ENCODE data around the gene CREM. TPM values are rescaled to one million over a fixed set of nuclear protein-coding genes. Genes with fewer than 3 reads are reported as not detected.

The CREM gene
- polyA plus RNA-seq, 3 donors, result 11.4 to 12.4 (median 12.1) TPM

DNA sequence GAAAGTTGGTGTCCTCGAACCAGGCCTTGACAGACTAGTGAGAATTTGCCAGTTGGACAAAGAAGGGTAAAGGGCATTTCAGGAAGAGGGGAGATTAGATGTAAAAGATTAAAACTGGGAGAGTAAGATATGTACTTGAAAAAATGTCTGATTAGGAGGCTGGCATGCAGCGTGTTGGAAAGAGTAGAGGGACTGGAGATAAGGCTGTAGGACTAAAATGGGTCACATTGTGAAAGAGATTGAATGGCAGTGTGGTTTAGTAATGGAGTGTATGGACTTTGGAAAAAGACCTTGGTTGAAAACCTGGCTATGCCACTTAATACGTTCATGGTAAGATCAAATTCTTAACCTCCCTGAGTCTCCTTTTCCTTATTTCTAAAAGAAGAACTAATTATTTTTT is 14.1 kb downstream of the CREM start:
- H2AFZ ChIP-seq (ENCODE audit: insufficient read depth, low read depth, low read length, poor library complexity, severe bottlenecking), result no peak overlapping the region
- H4K20me1 ChIP-seq (ENCODE audit: insufficient read depth, low read length), result no peaks in the 10 kb centered on the region
- H3K4me1 ChIP-seq (ENCODE audit: control insufficient read depth in 1 of 2, insufficient read depth in 2 of 2, low read length in 2 of 2), result peaks cover 5 to 8% of the 10 kb centered on the region in 2 donors
- TF ChIP-seq CTCF (IDR thresholded peaks at IDR 0.05), result no peak
- intact Hi-C loops (cut with micrococcal nuclease), result no loop called here
- 81% methylated on average over 2 of the region's 3 CpGs for WGBS (ENCODE audit: insufficient coverage)
- H3K9ac ChIP-seq (ENCODE audit: insufficient read depth, low read length, poor library complexity, severe bottlenecking), result no peak overlapping the region
- H3K27me3 ChIP-seq (ENCODE audit: control insufficient read depth in 2 of 2, insufficient read depth in 2 of 2, low read length in 2 of 2), result no peaks in the 10 kb centered on the region
- no peaks in the 10 kb centered on the region for H3K36me3 Mint-ChIP-seq
- no peak overlapping the region for H3K27ac ChIP-seq (ENCODE audit: low read depth in 1 of 2, low read length in 2 of 2)
- H3K9me3 ChIP-seq (replicated peaks in 1 of 2; ENCODE audit: control insufficient read depth in 1 of 2, insufficient read depth in 1 of 2, low read length in 2 of 2), result no peaks in the 10 kb centered on the region
- H3K36me3 ChIP-seq (replicated peaks in 1 of 2; ENCODE audit: control insufficient read depth in 1 of 2, insufficient read depth in 2 of 2, low read length in 2 of 2), result no peaks in the 10 kb centered on the region
- no peak for DNase-seq
- no peaks in the 10 kb centered on the region for H3K27me3 Mint-ChIP-seq (ENCODE audit: low read depth in 3 of 3)
- peaks cover 7% of the 10 kb centered on the region for H3K4me1 Mint-ChIP-seq
- no peaks in the 10 kb centered on the region for H3K79me2 ChIP-seq (ENCODE audit: insufficient read depth, low read length)
- no peak overlapping the region for H3K27ac Mint-ChIP-seq
- peaks cover 0 to 1% (median 0%) of the 10 kb centered on the region in 7 donors for H3K9me3 Mint-ChIP-seq
- no peak overlapping the region for H3K4me3 ChIP-seq (replicated peaks in 1 of 3; ENCODE audit: low read depth in 2 of 3, low read length in 3 of 3)
- H3K4me3 Mint-ChIP-seq, result no peak overlapping the region
- H3K4me2 ChIP-seq (replicated peaks; ENCODE audit: extremely low read depth, low read length, poor library complexity, severe bottlenecking), result no peak overlapping the region

GRCh38 chr10:35150308-35150707 is 23.7 kb downstream of the CREM start:
- H3K9me3 Mint-ChIP-seq, result no peaks in the 10 kb centered on the region
- no peaks in the 10 kb centered on the region for H3K9me3 ChIP-seq (replicated peaks in 1 of 2; ENCODE audit: control insufficient read depth in 1 of 2, insufficient read depth in 1 of 2, low read length in 2 of 2)
- DNase-seq, result no peak
- no peak overlapping the region for H3K4me2 ChIP-seq (replicated peaks; ENCODE audit: extremely low read depth, low read length, poor library complexity, severe bottlenecking)
- intact Hi-C loops (cut with micrococcal nuclease), result no loop called here
- no peaks in the 10 kb centered on the region for H3K27me3 ChIP-seq (ENCODE audit: control insufficient read depth in 2 of 2, insufficient read depth in 2 of 2, low read length in 2 of 2)
- no peaks in the 10 kb centered on the region for H3K4me1 Mint-ChIP-seq
- H3K4me1 ChIP-seq (ENCODE audit: control insufficient read depth in 1 of 2, insufficient read depth in 2 of 2, low read length in 2 of 2), result no peaks in the 10 kb centered on the region
- TF ChIP-seq CTCF (IDR thresholded peaks at IDR 0.05), result no peak
- H3K36me3 Mint-ChIP-seq, result peaks cover 10 to 16% of the 10 kb centered on the region in 2 donors
- 100% methylated on average over 3 of the region's 6 CpGs for WGBS (ENCODE audit: insufficient coverage)
- no peaks in the 10 kb centered on the region for H3K79me2 ChIP-seq (ENCODE audit: insufficient read depth, low read length)
- peak overlapping the region in 1 of 7 donors; percentile 40 for H3K27ac Mint-ChIP-seq
- no peak overlapping the region for H3K4me3 Mint-ChIP-seq
- H3K4me3 ChIP-seq (replicated peaks in 1 of 3; ENCODE audit: low read depth in 2 of 3, low read length in 3 of 3), result no peak overlapping the region
- no peak overlapping the region for H3K27ac ChIP-seq (ENCODE audit: low read depth in 1 of 2, low read length in 2 of 2)
- H2AFZ ChIP-seq (ENCODE audit: insufficient read depth, low read depth, low read length, poor library complexity, severe bottlenecking), result no peak overlapping the region
- no peaks in the 10 kb centered on the region for H3K36me3 ChIP-seq (replicated peaks in 1 of 2; ENCODE audit: control insufficient read depth in 1 of 2, insufficient read depth in 2 of 2, low read length in 2 of 2)
- H3K27me3 Mint-ChIP-seq (ENCODE audit: low read depth in 3 of 3), result no peaks in the 10 kb centered on the region
- H3K9ac ChIP-seq (ENCODE audit: insufficient read depth, low read length, poor library complexity, severe bottlenecking), result no peak overlapping the region
- H4K20me1 ChIP-seq (ENCODE audit: insufficient read depth, low read length), result no peaks in the 10 kb centered on the region

Data from CD14-positive monocyte (primary cell).